CD4-positive, alpha-beta T cell treated with Interleukin-6 for 4 hours (primary cell): ENCODE data around the gene TOP2A.

Experiments used
- DNase-seq: peaks from one replicate; pipeline ENCODE4 v3.0.0-alpha.2; 2020; ENCODE audit warnings: mixed read lengths

The TOP2A gene, protein sequence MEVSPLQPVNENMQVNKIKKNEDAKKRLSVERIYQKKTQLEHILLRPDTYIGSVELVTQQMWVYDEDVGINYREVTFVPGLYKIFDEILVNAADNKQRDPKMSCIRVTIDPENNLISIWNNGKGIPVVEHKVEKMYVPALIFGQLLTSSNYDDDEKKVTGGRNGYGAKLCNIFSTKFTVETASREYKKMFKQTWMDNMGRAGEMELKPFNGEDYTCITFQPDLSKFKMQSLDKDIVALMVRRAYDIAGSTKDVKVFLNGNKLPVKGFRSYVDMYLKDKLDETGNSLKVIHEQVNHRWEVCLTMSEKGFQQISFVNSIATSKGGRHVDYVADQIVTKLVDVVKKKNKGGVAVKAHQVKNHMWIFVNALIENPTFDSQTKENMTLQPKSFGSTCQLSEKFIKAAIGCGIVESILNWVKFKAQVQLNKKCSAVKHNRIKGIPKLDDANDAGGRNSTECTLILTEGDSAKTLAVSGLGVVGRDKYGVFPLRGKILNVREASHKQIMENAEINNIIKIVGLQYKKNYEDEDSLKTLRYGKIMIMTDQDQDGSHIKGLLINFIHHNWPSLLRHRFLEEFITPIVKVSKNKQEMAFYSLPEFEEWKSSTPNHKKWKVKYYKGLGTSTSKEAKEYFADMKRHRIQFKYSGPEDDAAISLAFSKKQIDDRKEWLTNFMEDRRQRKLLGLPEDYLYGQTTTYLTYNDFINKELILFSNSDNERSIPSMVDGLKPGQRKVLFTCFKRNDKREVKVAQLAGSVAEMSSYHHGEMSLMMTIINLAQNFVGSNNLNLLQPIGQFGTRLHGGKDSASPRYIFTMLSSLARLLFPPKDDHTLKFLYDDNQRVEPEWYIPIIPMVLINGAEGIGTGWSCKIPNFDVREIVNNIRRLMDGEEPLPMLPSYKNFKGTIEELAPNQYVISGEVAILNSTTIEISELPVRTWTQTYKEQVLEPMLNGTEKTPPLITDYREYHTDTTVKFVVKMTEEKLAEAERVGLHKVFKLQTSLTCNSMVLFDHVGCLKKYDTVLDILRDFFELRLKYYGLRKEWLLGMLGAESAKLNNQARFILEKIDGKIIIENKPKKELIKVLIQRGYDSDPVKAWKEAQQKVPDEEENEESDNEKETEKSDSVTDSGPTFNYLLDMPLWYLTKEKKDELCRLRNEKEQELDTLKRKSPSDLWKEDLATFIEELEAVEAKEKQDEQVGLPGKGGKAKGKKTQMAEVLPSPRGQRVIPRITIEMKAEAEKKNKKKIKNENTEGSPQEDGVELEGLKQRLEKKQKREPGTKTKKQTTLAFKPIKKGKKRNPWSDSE (N-terminal part only)

DNA sequence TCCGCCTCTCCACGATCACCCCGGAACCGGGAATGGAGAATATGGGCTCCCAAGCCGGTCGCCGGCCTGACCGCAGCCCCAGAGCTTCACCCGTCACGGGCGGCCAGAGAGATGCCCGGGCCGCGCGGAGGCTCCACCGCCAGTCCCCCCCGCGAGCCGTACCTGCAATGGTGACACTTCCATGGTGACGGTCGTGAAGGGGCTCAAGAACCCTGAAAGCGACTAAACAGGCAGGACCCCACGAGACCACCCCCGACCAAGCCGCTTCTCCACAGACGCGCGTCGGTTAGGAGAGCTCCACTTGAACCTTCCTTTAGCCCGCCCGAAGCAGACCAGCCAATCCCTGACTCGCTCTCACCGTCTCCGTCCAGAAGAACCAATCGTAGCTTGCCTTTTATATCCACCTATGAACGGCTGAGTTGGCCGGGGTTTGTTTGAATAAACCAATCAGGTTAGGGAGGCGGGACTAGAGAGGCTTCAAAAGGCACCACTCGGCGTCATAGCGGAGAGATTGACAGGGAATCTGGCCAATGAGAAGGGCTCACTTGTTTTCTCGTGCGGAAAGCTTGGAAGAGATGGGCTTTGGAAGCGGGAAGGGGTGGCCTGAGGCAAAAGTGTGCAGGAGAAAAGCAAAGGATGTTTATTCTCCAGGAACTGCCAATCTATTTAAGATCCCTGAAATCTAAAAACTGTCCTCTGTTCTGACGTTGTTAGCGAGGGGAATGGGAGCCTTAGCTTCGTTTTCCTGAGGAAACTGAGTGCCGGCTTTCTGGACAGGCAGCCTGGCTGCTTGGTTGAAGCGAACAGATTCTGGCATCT lies at the start of gene TOP2A:
TSS of gene TOP2A (minus strand) at position 288 of the 819 bp plus-strand sequence. CDS start at position 183, 105 bp downstream.
- DNase-seq = peak; percentile 93

- DNase-seq = no peak
These were observed 49.7 kb upstream of the TOP2A start for GRCh38 chr17:40467281-40467867.

DNA sequence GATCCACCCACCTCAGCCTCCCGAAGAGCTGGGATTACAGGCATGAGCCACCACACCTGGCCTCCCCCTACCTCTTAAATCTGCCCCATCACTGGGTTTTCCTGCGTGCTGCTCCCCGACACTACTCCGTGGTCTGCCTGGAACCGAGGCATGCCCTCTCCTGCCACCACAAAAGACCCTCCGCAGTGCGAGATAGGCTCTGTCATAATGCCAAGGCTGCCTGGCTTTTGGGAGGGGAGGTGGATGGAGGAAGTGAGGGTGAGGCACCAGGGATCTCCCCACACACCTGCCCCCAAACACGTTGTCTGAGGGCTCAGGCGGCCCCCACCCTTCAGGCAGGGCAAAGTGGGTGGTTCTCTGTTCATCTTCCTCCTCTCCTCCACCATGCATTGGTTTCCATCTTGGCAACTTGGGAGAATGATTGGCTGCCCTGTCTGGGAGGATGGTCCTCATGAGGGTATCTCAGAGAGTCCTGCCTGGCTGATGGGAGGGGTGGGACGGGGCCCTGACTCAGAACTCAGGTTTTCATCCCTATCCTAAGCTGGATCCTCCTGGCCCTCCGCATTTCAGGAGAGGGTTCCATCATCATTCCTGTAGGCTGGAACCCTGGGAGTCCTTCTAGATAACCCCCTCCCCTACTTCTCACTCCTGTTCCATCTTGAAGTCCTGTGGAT lies 48.7 kb upstream of the TOP2A start:
- no peak for DNase-seq

GRCh38 chr17:40464392-40464855 lies 46.7 kb upstream of the TOP2A start:
- DNase-seq = no peak

- DNase-seq = no peak
These were observed 45.4 kb upstream of the TOP2A start for GRCh38 chr17:40463122-40463550.

DNA sequence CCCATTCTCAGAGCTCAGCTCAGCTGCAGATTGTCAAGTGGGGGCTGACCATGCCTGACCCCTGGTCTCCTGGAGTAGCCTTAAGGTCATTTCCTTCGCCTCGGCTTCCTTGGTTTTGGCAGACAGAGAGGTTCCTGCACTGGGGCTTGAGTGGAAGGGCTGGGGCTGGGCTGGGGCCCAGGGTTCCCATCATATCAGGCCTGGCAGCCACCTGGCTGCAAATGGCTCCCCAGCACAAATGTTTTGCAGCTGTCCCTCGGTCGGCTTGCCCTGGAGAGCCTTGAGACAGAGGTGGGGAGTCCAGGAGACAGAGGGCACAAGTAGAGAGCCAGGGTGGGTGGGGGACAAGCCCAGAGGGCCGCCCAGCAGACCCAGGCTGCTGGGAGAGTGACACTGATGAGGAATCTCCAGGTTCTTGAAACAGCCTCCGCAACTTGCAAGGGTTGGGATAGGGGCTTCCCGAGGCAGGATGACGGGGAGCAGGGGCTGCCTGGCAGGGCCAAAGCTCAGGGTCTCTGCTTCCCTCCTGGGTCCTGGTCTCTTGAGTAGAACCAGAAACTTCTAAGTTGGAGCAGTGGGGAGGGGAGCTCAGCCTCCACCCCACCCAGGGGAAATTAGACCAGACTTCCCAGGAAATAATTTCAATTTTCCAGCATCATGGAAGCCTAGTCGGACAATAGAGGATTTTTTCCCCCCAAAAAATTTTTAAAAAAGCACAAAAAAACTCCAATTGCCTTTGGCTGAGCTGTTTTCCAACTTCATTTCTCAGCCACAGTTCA lies 44.8 kb upstream of the TOP2A start:
- no peak for DNase-seq

DNA sequence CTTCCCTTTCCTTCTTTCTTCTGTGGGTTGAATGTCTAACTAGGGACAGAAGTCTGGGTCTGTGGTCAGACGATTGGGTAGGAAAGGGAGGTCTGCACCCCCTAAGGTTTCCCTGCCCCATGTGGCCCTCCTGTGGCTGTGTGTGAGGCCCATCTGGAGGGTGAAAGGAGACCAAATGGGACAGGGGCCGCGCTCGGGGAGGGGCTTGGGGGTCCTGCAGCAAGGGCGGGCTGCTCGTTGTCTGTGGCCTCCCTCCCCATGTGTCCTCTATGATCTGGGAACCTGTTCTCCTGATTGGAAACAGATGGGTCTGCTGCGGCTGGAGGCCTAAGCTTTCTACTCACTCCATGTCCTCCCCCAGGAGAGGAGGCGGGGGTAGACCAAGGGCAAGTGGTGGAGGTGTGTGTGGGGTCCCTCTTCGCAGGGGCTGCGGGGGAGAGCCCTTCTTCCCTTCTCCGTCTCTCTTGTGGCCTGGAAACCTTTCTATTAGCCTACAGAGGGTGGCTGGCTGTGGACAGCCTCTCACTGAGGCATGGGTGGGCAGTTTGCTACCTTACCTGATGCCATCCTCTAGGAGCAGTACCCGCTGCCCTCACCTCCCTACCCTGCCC lies 44.1 kb upstream of the TOP2A start:
- no peak for DNase-seq

GRCh38 chr17:40460968-40461731 lies 43.5 kb upstream of the TOP2A start:
- no peak for DNase-seq

DNA sequence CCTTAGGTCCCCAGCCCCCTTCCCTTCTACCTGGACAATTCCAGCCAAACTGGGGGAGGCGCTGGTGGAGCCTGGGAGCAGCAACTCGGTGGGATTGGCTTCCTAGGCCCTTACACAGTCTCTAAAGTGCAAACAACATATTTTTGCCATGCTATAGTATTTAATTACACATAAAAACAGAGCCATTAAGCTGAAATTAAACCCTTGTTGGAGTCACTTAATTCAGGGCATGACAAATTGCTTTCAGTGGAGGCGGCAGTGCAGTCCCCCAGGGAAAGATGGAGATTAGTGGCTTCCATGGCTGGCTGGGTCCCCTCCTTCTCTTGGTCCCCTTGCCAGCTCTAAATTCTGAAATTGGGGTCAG lies 42.9 kb upstream of the TOP2A start:
- no peak for DNase-seq

DNA sequence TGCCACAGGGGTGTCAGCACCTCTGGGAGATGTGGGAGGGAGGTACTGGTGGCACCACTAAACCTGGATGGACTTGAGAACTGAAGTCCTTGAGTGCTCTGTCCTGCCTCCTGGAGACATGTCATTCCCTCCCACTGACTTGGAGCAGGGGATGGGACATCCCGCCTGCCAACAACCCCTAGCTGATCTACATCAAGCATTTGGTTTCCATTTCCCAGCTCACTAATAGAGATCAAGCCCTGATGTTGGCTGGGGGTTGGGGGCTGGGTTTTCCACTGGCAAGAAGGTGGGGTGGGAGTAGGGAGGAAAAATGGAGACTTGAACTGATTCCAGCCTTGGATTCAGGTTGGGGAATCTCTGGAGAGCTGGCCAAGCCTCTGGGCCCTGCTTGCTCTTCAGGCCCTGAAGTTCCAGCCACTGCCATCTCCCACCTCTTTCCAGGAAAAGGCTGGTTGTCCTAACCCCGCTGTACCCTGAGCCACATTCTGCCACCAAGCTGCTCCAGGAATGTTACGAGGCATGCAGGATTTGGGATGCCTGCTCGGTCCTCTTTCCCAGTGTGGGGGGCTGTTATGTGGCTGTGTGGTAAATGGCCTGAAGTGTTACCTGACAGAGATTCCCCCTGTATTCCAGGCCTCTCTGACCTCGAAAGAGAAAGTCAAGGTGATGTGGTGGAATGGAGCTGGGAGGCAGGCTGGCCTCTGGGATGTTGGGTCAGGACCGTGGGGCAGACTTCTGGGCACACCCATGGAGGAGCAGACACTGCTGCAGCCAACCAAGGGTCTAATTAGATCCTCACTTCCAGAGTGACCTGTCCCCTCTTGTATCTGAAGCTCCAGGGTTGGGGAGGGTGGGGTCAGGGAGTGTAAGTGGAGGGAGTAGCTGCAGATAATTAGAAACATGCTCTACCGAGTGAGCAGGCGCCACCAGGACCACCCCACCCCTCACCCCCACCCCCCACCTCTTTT lies 42.2 kb upstream of the TOP2A start:
- no peak for DNase-seq

GRCh38 chr17:40458851-40459482 lies 41.3 kb upstream of the TOP2A start:
- DNase-seq = no peak

GRCh38 chr17:40457964-40458791 lies 40.5 kb upstream of the TOP2A start:
- no peak for DNase-seq

DNA sequence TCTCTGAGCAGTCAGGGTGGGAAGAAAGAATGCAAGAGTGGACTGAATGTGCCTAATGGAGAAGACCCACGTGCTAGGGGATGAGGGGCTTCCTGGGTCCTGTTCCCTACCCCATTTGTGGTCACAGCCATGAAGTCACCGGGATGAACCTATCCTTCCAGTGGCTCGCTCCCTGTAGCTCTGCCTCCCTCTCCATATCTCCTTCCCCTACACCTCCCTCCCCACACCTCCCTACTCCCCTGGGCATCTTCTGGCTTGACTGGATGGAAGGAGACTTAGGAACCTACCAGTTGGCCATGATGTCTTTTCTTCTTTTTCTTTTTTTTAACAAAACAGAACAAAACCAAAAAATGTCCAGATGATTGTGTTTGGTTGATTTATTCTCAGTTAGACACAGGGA lies 39.7 kb upstream of the TOP2A start:
- DNase-seq = no peak

- no peak for DNase-seq
These were observed 38.8 kb upstream of the TOP2A start for GRCh38 chr17:40456396-40456951.

- no peak for DNase-seq
These were observed 36.9 kb upstream of the TOP2A start for GRCh38 chr17:40454613-40454995.
